Upper lobe of left lung (tissue), 6 donors: ENCODE measurements around the gene FCAMR. TPM values are rescaled to one million over a fixed set of nuclear protein-coding genes. Genes with fewer than 3 reads are reported as not detected.

ENCODE experiments used
- ATAC-seq, 2 donors: fragments of 200-7000 bp; cut with Tn5 transposase; one replicate each; pipeline ENCODE4 v1.9.1; 2022; ENCODE audit warnings: mild to moderate bottlenecking in 2 of 2, moderate library complexity in 2 of 2; ENCODE audit not compliant: low FRiP score in 2 of 2
- DNase-seq, 2 donors: peaks; one replicate each; pipeline ENCODE4 v3.0.0-alpha.2; 2019 to 2020
- H3K27ac ChIP-seq, 4 donors: fragments of 200-600 bp; sonication (generic); one replicate each; pipeline ENCODE4 v1.5.1; 2016 to 2019
- H3K27me3 ChIP-seq, 4 donors: fragments of 200-600 bp; sonication (generic); one replicate each; pipeline ENCODE4 v1.5.1; 2017 to 2019
- H3K36me3 ChIP-seq, 4 donors: fragments of 200-600 bp; sonication (generic); one replicate each; pipeline ENCODE4 v1.5.1; 2016 to 2019
- H3K4me1 ChIP-seq, 4 donors: fragments of 200-600 bp; sonication (generic); one replicate each; pipeline ENCODE4 v1.5.1; 2018 to 2019
- H3K4me3 ChIP-seq, 4 donors: fragments of 200-600 bp; sonication (generic); one replicate each; pipeline ENCODE4 v1.5.1; 2017 to 2019; ENCODE audit warnings: mild to moderate bottlenecking in 2 of 4, moderate library complexity in 1 of 4
- H3K9me3 ChIP-seq, 4 donors: fragments of 200-600 bp; sonication (generic); one replicate each; pipeline ENCODE4 v1.5.1; 2018 to 2019
- CTCF ChIP-seq, 6 experiments: fragments of 450-650 bp in 4 of 6; fragments of 200-600 bp in 2 of 6; sonication (generic) in 2 of 6; IDR thresholded peaks; one replicate each; pipeline ENCODE4 v1.5.1; 2016 to 2019; ENCODE audit warnings: antibody characterized with exemption in 6 of 6
- EP300 ChIP-seq, 4 donors: sonication (generic); formaldehyde crosslinking; IDR thresholded peaks; one replicate each; pipeline ENCODE4 v1.5.1; 2017; ENCODE audit warnings: antibody characterized with exemption in 4 of 4, control low read depth in 2 of 4
- POLR2A ChIP-seq, 4 donors: fragments of 450-650 bp; IDR thresholded peaks; one replicate each; pipeline ENCODE4 v1.5.1; 2016 to 2017; ENCODE audit warnings: antibody characterized with exemption in 4 of 4, mild to moderate bottlenecking in 2 of 4
- POLR2AphosphoS5 ChIP-seq, 2 donors: sonication (generic); formaldehyde crosslinking; IDR thresholded peaks; one replicate each; pipeline ENCODE4 v1.5.1; 2017; ENCODE audit warnings: antibody characterized with exemption in 2 of 2
- WGBS, 2 donors: methylation state at CpG; one replicate each; pipeline ENCODE4 v1.1.5; 2017 to 2018; 5-methylcytosine and 5-hydroxymethylcytosine counted together
- total RNA-seq, 6 donors: library from RNA; depleted of rRNA in 4 of 6; stranded (reverse); fragments of >200 nt in 4 of 6; gene quantifications; one replicate each; pipeline versions ENCODE4 v1.1.0 to v1.2.1, GENCODE V29; 2016 to 2021
- donor health status: DM: no; HTN: no; CAD: no; lungs with moderate emphysema.
- donor health status: DM: no; HTN: yes; CAD: no; lungs with severe emphysema.

FCAMR gene
- total RNA-seq, 6 donors from 2014 or later: 7.3 TPM; not detected in 5

GRCh38 chr1:206960676-206961386 is 9.4 kb downstream of the FCAMR start:
- 80 to 93% methylated on average over 5 to 6 of the region's 6 CpGs for WGBS, 2 donors
- H3K27me3 ChIP-seq: no peaks in the 10 kb centered on the region
- TF ChIP-seq POLR2AphosphoS5 (IDR thresholded peaks at IDR 0.05) (no peak), CTCF (IDR thresholded peaks at IDR 0.05) (no peak), EP300 (IDR thresholded peaks at IDR 0.05) (no peak), POLR2A (IDR thresholded peaks at IDR 0.05) (no peak)

GRCh38 chr1:206958144-206958543 is 12.1 kb downstream of the FCAMR start:
- no peaks in the 10 kb centered on the region for H3K36me3 ChIP-seq
- peaks cover 0 to 25% (median 11%) of the 10 kb centered on the region in 4 donors for H3K4me1 ChIP-seq
- no peaks in the 10 kb centered on the region for H3K27me3 ChIP-seq
- 79 to 88% methylated on average over 2 of the region's 2 CpGs for WGBS, 2 donors
- H3K9me3 ChIP-seq: no peaks in the 10 kb centered on the region
- TF ChIP-seq POLR2A (IDR thresholded peaks at IDR 0.05): no peak
- TF ChIP-seq EP300 (IDR thresholded peaks at IDR 0.05): no peak
- TF ChIP-seq CTCF (IDR thresholded peaks at IDR 0.05): no peak
- TF ChIP-seq POLR2AphosphoS5 (IDR thresholded peaks at IDR 0.05): no peak
- no peak for DNase-seq
- no peak overlapping the region for H3K4me3 ChIP-seq
- no peak overlapping the region for H3K27ac ChIP-seq
- ATAC-seq: no peak

More at GRCh38 chr1:206960676-206961386, 9.4 kb downstream of the FCAMR start:
- ATAC-seq (no peak), DNase-seq (no peak)
- peaks cover 0 to 7% (median 2%) of the 10 kb centered on the region in 4 donors for H3K4me1 ChIP-seq
- H3K4me3 ChIP-seq: no peak overlapping the region
- H3K9me3 ChIP-seq: no peaks in the 10 kb centered on the region
- H3K27ac ChIP-seq: no peak overlapping the region
- H3K36me3 ChIP-seq: no peaks in the 10 kb centered on the region

DNA sequence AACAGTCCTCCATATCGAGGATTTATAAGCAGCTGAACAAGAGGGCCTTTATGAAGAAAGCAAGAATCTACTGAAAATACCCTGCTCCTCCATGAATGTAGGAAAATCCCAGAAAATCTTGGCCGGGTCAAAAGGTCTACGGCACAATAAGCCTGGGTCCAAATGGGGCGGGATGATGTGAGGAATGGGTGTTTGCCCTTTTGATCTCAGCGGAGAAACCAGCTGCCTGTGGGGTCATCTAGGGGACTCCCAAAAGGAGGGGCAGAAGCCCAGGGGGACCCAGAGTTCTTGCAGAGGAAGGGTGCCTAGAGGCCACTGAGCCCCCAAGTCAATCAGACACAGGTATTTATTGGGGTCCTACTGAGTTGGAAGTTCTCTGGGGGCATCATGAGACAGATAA is 12.6 kb downstream of the FCAMR start:
- no peaks in the 10 kb centered on the region for H3K9me3 ChIP-seq
- no peaks in the 10 kb centered on the region for H3K27me3 ChIP-seq
- ATAC-seq (no peak), DNase-seq (no peak)
- H3K27ac ChIP-seq: no peak overlapping the region
- TF ChIP-seq EP300 (IDR thresholded peaks at IDR 0.05) (no peak), POLR2AphosphoS5 (IDR thresholded peaks at IDR 0.05) (no peak), CTCF (IDR thresholded peaks at IDR 0.05) (no peak), POLR2A (IDR thresholded peaks at IDR 0.05) (no peak)
- H3K4me3 ChIP-seq: no peak overlapping the region
- H3K4me1 ChIP-seq: peaks cover 0 to 27% (median 12%) of the 10 kb centered on the region in 4 donors
- 88 to 92% methylated on average over 5 of the region's 5 CpGs for WGBS, 2 donors
- no peaks in the 10 kb centered on the region for H3K36me3 ChIP-seq

DNA sequence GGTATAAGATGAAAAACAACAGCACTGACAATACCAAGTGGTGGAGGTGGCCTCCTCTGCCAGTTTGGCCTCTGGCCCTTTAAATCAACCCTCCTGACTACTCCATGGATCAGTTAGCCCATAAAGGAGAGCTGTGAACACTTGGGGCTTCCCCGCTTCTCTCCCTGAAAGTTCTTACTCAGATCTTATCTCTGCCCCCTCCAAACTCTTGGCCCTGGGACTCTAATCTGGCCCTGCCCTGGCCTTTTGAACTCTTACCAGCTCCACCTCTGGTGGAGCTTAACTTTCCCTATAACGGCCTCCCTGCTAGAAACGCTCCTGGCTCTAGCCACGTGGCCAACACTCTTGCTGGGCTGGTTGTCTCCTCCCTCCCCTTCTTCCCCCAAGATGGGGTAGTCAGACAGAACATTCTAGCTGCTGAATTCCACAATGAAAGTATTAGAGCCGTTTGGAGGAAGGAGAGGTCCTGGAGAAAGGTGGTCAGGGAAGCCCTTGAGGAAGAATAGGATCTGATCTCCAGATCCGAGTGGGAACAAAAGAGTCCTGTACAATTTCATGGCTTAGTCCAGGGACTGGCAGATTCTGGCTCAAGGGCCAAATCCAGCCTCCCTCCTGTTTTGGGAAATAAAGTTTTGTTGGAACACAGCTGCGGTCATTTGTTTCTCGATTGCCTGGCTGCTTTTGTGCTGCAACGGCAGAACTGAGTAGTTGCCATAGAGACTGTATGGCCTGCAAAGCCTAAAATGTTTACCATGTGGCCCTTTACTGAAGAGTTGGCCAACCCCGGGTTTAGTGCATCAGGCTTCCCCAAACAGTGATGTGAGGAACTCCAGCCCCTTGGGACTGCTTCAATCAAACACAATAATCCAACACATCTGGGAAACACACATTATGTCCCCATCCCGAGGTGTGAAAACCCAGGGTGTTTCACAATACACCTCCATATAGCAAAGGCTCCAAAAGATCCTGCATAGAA is 14.5 kb downstream of the FCAMR start:
- WGBS, 2 donors: 51 to 53% methylated on average over 11 of the region's 11 CpGs
- ATAC-seq: peak; percentile 20 to 41

More for the DNA sequence above, 14.5 kb downstream of the FCAMR start:
- Histone ChIP-seq H3K4me1 (peaks cover 0 to 36% (median 13%) of the 10 kb centered on the region in 4 donors), H3K9me3 (no peaks in the 10 kb centered on the region), H3K4me3 (no peak overlapping the region), H3K36me3 (no peaks in the 10 kb centered on the region), H3K27me3 (no peaks in the 10 kb centered on the region), H3K27ac (peak overlapping the region in 2 of 4 donors; percentile 27 to 55)
- TF ChIP-seq CTCF (IDR thresholded peaks at IDR 0.05) (no peak), POLR2AphosphoS5 (IDR thresholded peaks at IDR 0.05) (no peak), EP300 (IDR thresholded peaks at IDR 0.05) (no peak), POLR2A (IDR thresholded peaks at IDR 0.05) (no peak)
- peak in 1 of 2 donors; percentile 81 for DNase-seq
